Measurements from ENCODE around the gene RPL32. TPM values are rescaled to one million over a fixed set of nuclear protein-coding genes. Genes with fewer than 3 reads are reported as not detected.

RPL32 gene
- total RNA-seq, 1 donor from 2014 or later: 1,626 TPM

- H3K27me3 Mint-ChIP-seq: peaks cover 22% of the 10 kb centered on the region
- peak overlapping the region; percentile 77 for H3K4me3 Mint-ChIP-seq (ENCODE audit: low read depth)
- H3K27ac Mint-ChIP-seq: no peak overlapping the region
- TF ChIP-seq CTCF (IDR thresholded peaks at IDR 0.05; ENCODE audit: unreplicated experiment): no peak
- H3K9me3 Mint-ChIP-seq (ENCODE audit: low read depth): peaks cover 5% of the 10 kb centered on the region
- peaks cover 10% of the 10 kb centered on the region for H3K4me1 Mint-ChIP-seq (ENCODE audit: low read depth)
- peak; percentile 72 for DNase-seq (ENCODE audit: low spot score, unreplicated experiment)
- peaks cover 2% of the 10 kb centered on the region for H3K36me3 Mint-ChIP-seq (ENCODE audit: insufficient read depth)
These were observed 27.8 kb upstream of the RPL32 start for GRCh38 chr3:12869035-12869621.

- H3K27ac Mint-ChIP-seq: peak overlapping the region; percentile 75
- peaks cover 2% of the 10 kb centered on the region for H3K36me3 Mint-ChIP-seq (ENCODE audit: insufficient read depth)
- H3K27me3 Mint-ChIP-seq: peaks cover 22% of the 10 kb centered on the region
- peaks cover 10% of the 10 kb centered on the region for H3K4me1 Mint-ChIP-seq (ENCODE audit: low read depth)
- peak; percentile 73 for DNase-seq (ENCODE audit: low spot score, unreplicated experiment)
- TF ChIP-seq CTCF (IDR thresholded peaks at IDR 0.05; ENCODE audit: unreplicated experiment): peak; percentile 93
- H3K9me3 Mint-ChIP-seq (ENCODE audit: low read depth): peaks cover 5% of the 10 kb centered on the region
- H3K4me3 Mint-ChIP-seq (ENCODE audit: low read depth): peak overlapping the region; percentile 77
These were observed 27.0 kb upstream of the RPL32 start for GRCh38 chr3:12868039-12869034.

- TF ChIP-seq CTCF (IDR thresholded peaks at IDR 0.05; ENCODE audit: unreplicated experiment): no peak
- Mint-ChIP-seq H3K27ac (no peak overlapping the region), H3K9me3 (ENCODE audit: low read depth) (peaks cover 5% of the 10 kb centered on the region), H3K4me1 (ENCODE audit: low read depth) (peaks cover 10% of the 10 kb centered on the region), H3K27me3 (peaks cover 21% of the 10 kb centered on the region), H3K36me3 (ENCODE audit: insufficient read depth) (peaks cover 2% of the 10 kb centered on the region), H3K4me3 (ENCODE audit: low read depth) (no peak overlapping the region)
- no peak for DNase-seq (ENCODE audit: low spot score, unreplicated experiment)
These were observed 25.5 kb upstream of the RPL32 start for GRCh38 chr3:12866836-12867235.

- peaks cover 10% of the 10 kb centered on the region for H3K4me1 Mint-ChIP-seq (ENCODE audit: low read depth)
- peaks cover 5% of the 10 kb centered on the region for H3K9me3 Mint-ChIP-seq (ENCODE audit: low read depth)
- peaks cover 2% of the 10 kb centered on the region for H3K36me3 Mint-ChIP-seq (ENCODE audit: insufficient read depth)
- no peak for DNase-seq (ENCODE audit: low spot score, unreplicated experiment)
- no peak overlapping the region for H3K4me3 Mint-ChIP-seq (ENCODE audit: low read depth)
- H3K27me3 Mint-ChIP-seq: peaks cover 6% of the 10 kb centered on the region
- TF ChIP-seq CTCF (IDR thresholded peaks at IDR 0.05; ENCODE audit: unreplicated experiment): no peak
- peak overlapping the region; percentile 71 for H3K27ac Mint-ChIP-seq
These were observed 23.9 kb upstream of the RPL32 start for GRCh38 chr3:12865271-12865670.

GRCh38 chr3:12862387-12862786, 21.0 kb upstream of the RPL32 start:
- no peak for DNase-seq (ENCODE audit: low spot score, unreplicated experiment)
- peaks cover 2% of the 10 kb centered on the region for H3K36me3 Mint-ChIP-seq (ENCODE audit: insufficient read depth)
- H3K9me3 Mint-ChIP-seq (ENCODE audit: low read depth): peaks cover 5% of the 10 kb centered on the region
- peaks cover 3% of the 10 kb centered on the region for H3K4me1 Mint-ChIP-seq (ENCODE audit: low read depth)
- no peak overlapping the region for H3K27ac Mint-ChIP-seq
- no peak overlapping the region for H3K4me3 Mint-ChIP-seq (ENCODE audit: low read depth)
- peaks cover 6% of the 10 kb centered on the region for H3K27me3 Mint-ChIP-seq
- no peak for TF ChIP-seq CTCF (IDR thresholded peaks at IDR 0.05; ENCODE audit: unreplicated experiment)

All from progenitor cell of endocrine pancreas (in vitro differentiated cells).